HuH-7.5 (cell line): ENCODE data around the gene HPF1.
A peak's percentile ranks its signal among the peaks of the same experiment; 100 is the strongest.
"Not testable (repeated sequence)": the region's sequence is repeated elsewhere in the genome, so short reads cannot be mapped to it uniquely, and the experiment has no call there.

Experiments used
- DNase-seq: peaks from one replicate; pipeline ENCODE4 v3.0.0; 2011; ENCODE audit warnings: low spot score

The HPF1 gene

GRCh38 chr4:169757575-169758184, at the start of gene HPF1:
Gene HPF1, minus strand, starts transcription at chr4:169757944. Its CDS starts 67 bp downstream, at chr4:169757877.
- peak; percentile 73 for DNase-seq

GRCh38 chr4:169806770-169807169, 49.0 kb upstream of the HPF1 start:
- not testable (repeated sequence) for DNase-seq

- no peak for DNase-seq
Observed at GRCh38 chr4:169803413-169803812, 45.7 kb upstream of the HPF1 start.

- no peak for DNase-seq
Observed at GRCh38 chr4:169802873-169803272, 45.1 kb upstream of the HPF1 start.

- DNase-seq: no peak
Observed at GRCh38 chr4:169800541-169800940, 42.8 kb upstream of the HPF1 start.

GRCh38 chr4:169799260-169799659, 41.5 kb upstream of the HPF1 start:
- no peak for DNase-seq

- no peak for DNase-seq
Observed at GRCh38 chr4:169795585-169795984, 37.8 kb upstream of the HPF1 start.

GRCh38 chr4:169791527-169792156, 33.9 kb upstream of the HPF1 start:
- DNase-seq: peak; percentile 18

GRCh38 chr4:169791062-169791461, 33.3 kb upstream of the HPF1 start:
- no peak for DNase-seq

GRCh38 chr4:169774466-169775445, 17.0 kb upstream of the HPF1 start:
- no peak for DNase-seq

- DNase-seq: no peak
Observed at GRCh38 chr4:169773889-169774288, 16.1 kb upstream of the HPF1 start.

- not testable (repeated sequence) for DNase-seq
Observed at GRCh38 chr4:169771556-169772080, 13.9 kb upstream of the HPF1 start.

- DNase-seq: no peak
Observed at GRCh38 chr4:169770416-169770815, 12.7 kb upstream of the HPF1 start.

- no peak for DNase-seq
Observed at GRCh38 chr4:169768385-169768784, 10.6 kb upstream of the HPF1 start.

- no peak for DNase-seq
Observed at GRCh38 chr4:169766741-169767140, 9.0 kb upstream of the HPF1 start.

- no peak for DNase-seq
Observed at GRCh38 chr4:169765835-169766234, 8.1 kb upstream of the HPF1 start.

- no peak for DNase-seq
Observed at GRCh38 chr4:169761846-169762245, 4.1 kb upstream of the HPF1 start.

- DNase-seq: no peak
Observed at GRCh38 chr4:169758401-169758962, 738 bp upstream of the HPF1 start.

GRCh38 chr4:169756971-169757574, 671 bp downstream of the HPF1 start:
- DNase-seq: no peak

- DNase-seq: no peak
Observed at GRCh38 chr4:169745291-169745690, 12.5 kb downstream of the HPF1 start.

GRCh38 chr4:169744601-169745000, 13.1 kb downstream of the HPF1 start:
- DNase-seq: no peak

- DNase-seq: no peak
Observed at GRCh38 chr4:169741569-169741968, 16.2 kb downstream of the HPF1 start.
